ENCODE measurements around the gene CFAP410.

DNA sequence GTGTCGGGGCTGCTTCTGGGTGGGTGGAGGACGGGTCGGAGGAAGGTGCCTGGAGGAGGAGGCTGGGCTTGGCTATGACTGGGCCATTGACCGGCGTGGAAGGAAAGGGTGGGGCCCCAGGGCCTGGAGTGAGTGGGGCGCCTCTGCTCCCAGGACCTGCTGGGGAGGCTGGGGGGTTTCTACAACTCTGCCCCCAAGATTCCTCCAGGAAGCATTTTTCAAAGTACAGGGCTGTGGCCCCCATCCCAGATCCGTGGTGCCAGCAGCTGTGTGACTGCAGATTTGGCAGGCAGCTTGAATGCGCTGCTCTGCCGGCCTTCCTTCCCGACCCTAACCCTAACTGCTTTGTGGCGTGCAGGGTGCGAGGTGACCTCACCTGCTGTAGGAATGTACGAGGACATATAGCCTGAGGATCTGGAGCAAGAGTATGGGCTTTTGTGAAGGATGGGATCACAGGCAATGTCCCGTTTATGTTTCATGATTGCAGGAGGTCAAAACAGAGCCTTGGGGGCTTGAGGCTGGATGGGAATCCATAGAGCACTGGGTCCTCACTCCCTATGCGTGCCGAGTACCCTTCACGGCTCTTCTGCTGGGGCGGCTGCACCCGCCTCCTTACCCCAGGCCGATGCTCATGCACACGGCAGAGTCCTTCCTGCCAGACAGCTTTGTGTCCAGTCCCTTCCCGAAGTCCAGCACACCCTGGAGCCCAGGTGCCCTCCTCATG lies 38.9 kb upstream of the CFAP410 start:
- TF ChIP-seq, protein P1, sequence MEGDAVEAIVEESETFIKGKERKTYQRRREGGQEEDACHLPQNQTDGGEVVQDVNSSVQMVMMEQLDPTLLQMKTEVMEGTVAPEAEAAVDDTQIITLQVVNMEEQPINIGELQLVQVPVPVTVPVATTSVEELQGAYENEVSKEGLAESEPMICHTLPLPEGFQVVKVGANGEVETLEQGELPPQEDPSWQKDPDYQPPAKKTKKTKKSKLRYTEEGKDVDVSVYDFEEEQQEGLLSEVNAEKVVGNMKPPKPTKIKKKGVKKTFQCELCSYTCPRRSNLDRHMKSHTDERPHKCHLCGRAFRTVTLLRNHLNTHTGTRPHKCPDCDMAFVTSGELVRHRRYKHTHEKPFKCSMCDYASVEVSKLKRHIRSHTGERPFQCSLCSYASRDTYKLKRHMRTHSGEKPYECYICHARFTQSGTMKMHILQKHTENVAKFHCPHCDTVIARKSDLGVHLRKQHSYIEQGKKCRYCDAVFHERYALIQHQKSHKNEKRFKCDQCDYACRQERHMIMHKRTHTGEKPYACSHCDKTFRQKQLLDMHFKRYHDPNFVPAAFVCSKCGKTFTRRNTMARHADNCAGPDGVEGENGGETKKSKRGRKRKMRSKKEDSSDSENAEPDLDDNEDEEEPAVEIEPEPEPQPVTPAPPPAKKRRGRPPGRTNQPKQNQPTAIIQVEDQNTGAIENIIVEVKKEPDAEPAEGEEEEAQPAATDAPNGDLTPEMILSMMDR (IDR thresholded peaks at IDR 0.05), result no peak
- no peak for TF ChIP-seq POLR2A (IDR thresholded peaks at IDR 0.05)
